Activated CD4-positive, alpha-beta memory T cell treated with anti-CD3 and anti-CD28 coated beads for 36 hours (primary cell): ENCODE data around the gene SND1. TPM values are rescaled to one million over a fixed set of nuclear protein-coding genes. Genes with fewer than 3 reads are reported as not detected.
"Not testable (repeated sequence)": the region's sequence is repeated elsewhere in the genome, so short reads cannot be mapped to it uniquely, and the experiment has no call there.

ENCODE experiments used
- CTCF ChIA-PET: fragments of 350-600 bp; sonication (Branson Sonifier 250); formaldehyde crosslinking; loops from one replicate; lab custom pipeline; 2021; ENCODE audit warnings: antibody characterized with exemption, inconsistent platforms; lab: Charles Lee
- POLR2A ChIA-PET: fragments of 350-600 bp; sonication (Branson Sonifier 250); formaldehyde crosslinking; loops from one replicate; lab custom pipeline; 2021; ENCODE audit warnings: antibody characterized with exemption; lab: Charles Lee
- DNase-seq: peaks from one replicate; pipeline ENCODE4 v3.0.0-alpha.2; 2020
- H3K27ac Mint-ChIP-seq: one replicate; pipeline ENCODE4 v1.8.0; 2021; ENCODE audit warnings: mixed read lengths
- H3K27me3 Mint-ChIP-seq: one replicate; pipeline ENCODE4 v1.8.0; 2021; ENCODE audit warnings: mixed read lengths
- H3K36me3 Mint-ChIP-seq: one replicate; pipeline ENCODE4 v1.8.0; 2021; ENCODE audit warnings: mixed read lengths
- H3K4me1 Mint-ChIP-seq: one replicate; pipeline ENCODE4 v1.8.0; 2021; ENCODE audit warnings: low read depth, mixed read lengths
- H3K4me3 Mint-ChIP-seq: one replicate; pipeline ENCODE4 v1.8.0; 2021; ENCODE audit warnings: mild to moderate bottlenecking, mixed read lengths
- H3K9me3 Mint-ChIP-seq: one replicate; pipeline ENCODE4 v1.8.0; 2021; ENCODE audit warnings: mixed read lengths
- intact Hi-C: fragments of 100-400 bp; cut with micrococcal nuclease; formaldehyde crosslinking; loops from one replicate; pipeline ENCODE4 v1.15.1; 2023
- total RNA-seq, 2 experiments: library from RNA; stranded (reverse); gene quantifications; one replicate each; pipeline ENCODE4 v1.2.3, GENCODE V29; 2021

SND1 gene
- total RNA-seq, 2 experiments from 2014 or later, result 208 to 235 TPM

DNA sequence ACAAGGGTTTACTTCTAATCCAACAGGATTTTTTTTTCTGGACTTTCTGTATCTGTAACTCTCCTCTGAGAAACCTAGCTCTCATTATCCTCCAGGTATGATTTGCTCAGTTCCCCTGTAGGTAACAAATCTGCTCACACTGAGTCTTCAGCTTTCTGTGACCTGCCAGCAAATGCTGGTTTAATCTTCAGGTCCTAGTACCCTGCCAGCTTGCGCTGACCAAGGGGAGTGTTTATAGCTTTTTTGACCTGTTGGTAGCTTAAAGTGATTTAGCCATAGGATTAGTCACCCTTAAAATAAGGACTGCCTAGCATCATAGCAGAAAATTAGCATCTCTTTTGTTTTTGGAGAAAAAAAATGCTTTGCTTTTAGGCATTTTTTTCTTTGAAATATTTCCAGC lies 22.4 kb downstream of the SND1 start:
- intact Hi-C loops, result no loop called here
- ChIA-PET POLR2A (no interaction called here), CTCF (no interaction called here)
- H3K4me3 Mint-ChIP-seq, result no peak overlapping the region
- H3K9me3 Mint-ChIP-seq, result peaks cover 11% of the 10 kb centered on the region
- H3K27me3 Mint-ChIP-seq, result no peaks in the 10 kb centered on the region
- H3K36me3 Mint-ChIP-seq, result peaks cover 57% of the 10 kb centered on the region
- no peak for DNase-seq
- peaks cover 23% of the 10 kb centered on the region for H3K4me1 Mint-ChIP-seq
- H3K27ac Mint-ChIP-seq, result no peak overlapping the region

DNA sequence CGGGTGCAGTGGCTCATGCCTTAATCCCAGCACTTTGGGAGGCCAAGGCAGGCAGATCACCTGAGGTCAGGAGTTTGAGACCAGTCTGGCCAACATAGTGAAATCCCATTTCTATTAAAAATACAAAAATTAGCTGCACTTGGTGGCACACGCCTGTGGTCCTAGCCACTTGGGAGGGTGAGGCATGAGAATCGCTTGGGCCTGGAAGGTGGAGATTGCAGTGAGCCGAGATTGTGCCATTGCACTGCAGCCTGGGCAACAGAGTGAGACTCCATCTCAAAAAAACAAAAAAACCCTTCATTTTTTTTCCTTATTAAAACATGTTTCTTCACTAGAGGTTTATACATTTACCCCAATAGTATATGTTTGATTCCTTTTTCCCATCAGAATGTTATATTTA lies 22.9 kb downstream of the SND1 start:
- CTCF ChIA-PET, DNase-seq, H3K27ac Mint-ChIP-seq, POLR2A ChIA-PET, intact Hi-C loops, H3K4me3 Mint-ChIP-seq, H3K27me3 Mint-ChIP-seq: not testable (repeated sequence)
- H3K4me1 Mint-ChIP-seq, result peaks cover 22% of the 10 kb centered on the region
- H3K9me3 Mint-ChIP-seq, result peaks cover 17% of the 10 kb centered on the region
- H3K36me3 Mint-ChIP-seq, result peaks cover 58% of the 10 kb centered on the region

DNA sequence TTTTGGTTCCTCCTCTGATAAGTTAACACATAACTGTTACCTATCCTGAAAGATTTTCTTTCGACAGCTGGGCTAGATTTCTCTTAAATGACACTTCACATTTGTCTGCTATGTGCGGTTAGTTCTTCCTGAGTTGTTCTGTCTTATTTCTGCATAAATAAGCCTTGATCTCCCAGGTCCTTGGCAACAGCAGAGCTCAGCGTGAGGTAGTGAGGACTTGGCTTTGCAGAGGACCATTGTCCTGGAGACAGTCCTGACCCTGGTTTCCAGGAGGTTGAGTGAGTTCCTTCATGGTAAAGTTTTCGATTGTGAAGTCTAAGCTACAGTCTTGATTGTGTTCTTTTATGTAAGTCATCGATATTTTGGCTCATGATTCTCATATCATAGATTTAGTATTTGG lies 23.7 kb downstream of the SND1 start:
- intact Hi-C loops, result no loop called here
- Mint-ChIP-seq H3K27me3 (no peaks in the 10 kb centered on the region), H3K27ac (no peak overlapping the region), H3K4me3 (no peak overlapping the region), H3K4me1 (peaks cover 24% of the 10 kb centered on the region), H3K36me3 (peaks cover 62% of the 10 kb centered on the region), H3K9me3 (peaks cover 23% of the 10 kb centered on the region)
- DNase-seq, result no peak
- CTCF ChIA-PET, result no interaction called here
- POLR2A ChIA-PET, result no interaction called here

DNA sequence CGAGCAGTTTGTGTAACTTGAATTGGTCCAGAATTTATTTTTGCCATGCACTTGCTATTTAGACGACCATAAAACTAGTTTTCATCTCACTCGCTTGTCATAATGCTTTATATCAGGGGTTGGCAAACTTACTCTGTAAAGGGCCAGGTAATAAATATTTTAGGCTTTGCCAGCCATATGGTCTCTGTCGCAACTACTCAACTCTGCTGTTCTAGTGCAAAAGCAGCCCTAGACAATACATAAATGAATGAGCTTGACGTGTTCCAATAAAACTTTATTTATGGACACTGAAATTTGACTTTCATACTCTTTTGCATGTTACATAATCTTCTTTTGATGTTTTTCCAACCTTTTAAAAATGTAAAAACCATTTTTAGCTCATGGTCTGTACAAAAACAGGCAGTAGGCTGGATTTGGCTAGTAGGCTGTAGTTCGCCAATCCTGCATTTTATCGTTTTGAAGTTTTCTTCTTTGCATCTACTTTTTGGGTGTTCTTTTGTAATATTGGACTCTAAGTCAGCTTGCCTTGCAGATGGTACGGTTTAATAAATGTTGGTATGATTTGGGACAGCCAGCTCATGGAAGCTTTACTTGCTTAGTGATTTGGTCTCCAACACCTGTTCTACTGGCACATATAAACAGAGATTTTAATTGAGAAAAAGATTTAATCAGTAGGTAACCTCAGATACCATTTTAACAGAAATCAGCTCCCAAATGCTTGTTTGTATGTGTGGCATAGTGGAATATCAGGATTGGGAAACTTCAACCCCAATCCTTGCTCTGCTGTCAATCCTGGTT lies 25.6 kb downstream of the SND1 start:
- ChIA-PET CTCF (interaction anchor here (2.0 kb wide), 2 partner anchors 31 to 532 kb away, joined by 7 to 10 read pairs; no protein-coding TSS in a partner anchor), POLR2A (no interaction called here)
- Mint-ChIP-seq H3K27me3 (no peaks in the 10 kb centered on the region), H3K36me3 (peaks cover 62% of the 10 kb centered on the region), H3K9me3 (peaks cover 21% of the 10 kb centered on the region), H3K27ac (no peak overlapping the region), H3K4me1 (peaks cover 36% of the 10 kb centered on the region), H3K4me3 (no peak overlapping the region)
- no peak for DNase-seq
- intact Hi-C loops, result no loop called here

DNA sequence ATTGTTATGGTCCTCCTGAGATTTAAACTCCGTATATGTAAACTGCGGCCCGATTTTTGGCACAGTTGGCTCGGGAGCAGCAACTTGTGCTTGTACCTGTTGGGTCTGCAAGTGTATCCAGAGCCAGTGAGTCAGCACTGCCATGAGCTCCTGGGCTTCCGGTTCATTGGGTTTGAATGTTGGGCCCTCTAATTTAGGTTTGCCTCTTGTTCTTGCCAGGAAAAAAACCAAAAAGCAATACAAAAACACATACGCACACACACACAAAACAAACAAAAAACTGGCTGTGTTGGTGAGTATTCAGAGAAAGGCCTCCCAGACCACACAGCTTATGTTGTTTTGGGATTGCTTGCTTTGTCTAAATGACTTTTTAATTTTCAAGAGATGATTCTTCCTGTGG lies 26.3 kb downstream of the SND1 start:
- POLR2A ChIA-PET, result no interaction called here
- peaks cover 21% of the 10 kb centered on the region for H3K9me3 Mint-ChIP-seq
- H3K36me3 Mint-ChIP-seq, result peaks cover 60% of the 10 kb centered on the region
- intact Hi-C loops, result no loop called here
- peaks cover 43% of the 10 kb centered on the region for H3K4me1 Mint-ChIP-seq
- DNase-seq, result no peak
- no peaks in the 10 kb centered on the region for H3K27me3 Mint-ChIP-seq
- CTCF ChIA-PET, result interaction anchor here (2.0 kb wide), 2 partner anchors 30 to 531 kb away, joined by 7 to 10 read pairs; no protein-coding TSS in a partner anchor
- no peak overlapping the region for H3K4me3 Mint-ChIP-seq
- H3K27ac Mint-ChIP-seq, result peak overlapping the region; percentile 18

DNA sequence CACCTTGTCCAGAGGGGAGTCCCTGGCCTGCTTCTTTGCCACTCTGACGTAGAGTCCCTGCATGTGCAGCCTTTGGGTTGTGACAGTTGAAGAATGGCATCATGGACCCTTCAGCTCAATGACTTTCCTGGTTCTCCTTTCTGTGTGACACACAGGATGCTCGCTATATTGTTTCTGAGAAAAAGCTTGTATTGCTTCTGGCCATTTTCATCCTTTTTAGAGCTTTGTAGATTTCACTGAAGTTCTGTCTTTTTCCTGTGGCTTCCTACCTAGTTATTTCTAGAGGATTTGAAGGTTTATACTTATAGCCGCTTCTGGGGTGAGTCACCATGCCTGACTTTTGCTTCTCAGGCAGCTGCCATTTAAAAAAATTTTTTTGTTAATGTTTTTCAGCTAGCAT lies 27.0 kb downstream of the SND1 start:
- CTCF ChIA-PET, result interaction anchor here (2.0 kb wide), 2 partner anchors 30 to 530 kb away, joined by 7 to 10 read pairs; no protein-coding TSS in a partner anchor
- no peak overlapping the region for H3K4me3 Mint-ChIP-seq
- peaks cover 21% of the 10 kb centered on the region for H3K9me3 Mint-ChIP-seq
- peak; percentile 18 for DNase-seq
- no peaks in the 10 kb centered on the region for H3K27me3 Mint-ChIP-seq
- H3K4me1 Mint-ChIP-seq, result peaks cover 49% of the 10 kb centered on the region
- intact Hi-C loops, result no loop called here
- POLR2A ChIA-PET, result no interaction called here
- H3K27ac Mint-ChIP-seq, result peak overlapping the region; percentile 73
- H3K36me3 Mint-ChIP-seq, result peaks cover 60% of the 10 kb centered on the region

DNA sequence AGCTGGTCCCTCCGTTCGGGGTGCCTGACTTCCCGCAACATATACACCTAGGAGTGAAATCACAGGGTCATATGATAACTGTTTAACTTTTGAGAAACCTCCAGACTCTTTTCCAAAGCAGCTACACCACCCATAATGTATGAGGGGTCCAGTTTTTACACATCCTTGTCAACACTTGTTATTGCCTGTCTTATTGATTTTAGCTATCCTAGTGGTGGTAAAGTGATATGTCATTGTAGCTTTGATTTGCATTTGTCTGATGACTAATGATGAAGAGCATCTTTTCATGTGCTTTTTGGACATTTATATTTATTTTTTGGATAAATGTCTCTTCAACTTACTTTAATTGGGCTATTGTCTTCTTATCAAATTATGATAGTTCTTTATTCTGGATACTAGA lies 29.0 kb downstream of the SND1 start:
- CTCF ChIA-PET, result no interaction called here
- intact Hi-C loops, result no loop called here
- Mint-ChIP-seq H3K4me1 (peaks cover 59% of the 10 kb centered on the region), H3K4me3 (no peak overlapping the region), H3K27me3 (no peaks in the 10 kb centered on the region), H3K36me3 (peaks cover 59% of the 10 kb centered on the region), H3K9me3 (peaks cover 21% of the 10 kb centered on the region), H3K27ac (no peak overlapping the region)
- POLR2A ChIA-PET, result no interaction called here
- no peak for DNase-seq

DNA sequence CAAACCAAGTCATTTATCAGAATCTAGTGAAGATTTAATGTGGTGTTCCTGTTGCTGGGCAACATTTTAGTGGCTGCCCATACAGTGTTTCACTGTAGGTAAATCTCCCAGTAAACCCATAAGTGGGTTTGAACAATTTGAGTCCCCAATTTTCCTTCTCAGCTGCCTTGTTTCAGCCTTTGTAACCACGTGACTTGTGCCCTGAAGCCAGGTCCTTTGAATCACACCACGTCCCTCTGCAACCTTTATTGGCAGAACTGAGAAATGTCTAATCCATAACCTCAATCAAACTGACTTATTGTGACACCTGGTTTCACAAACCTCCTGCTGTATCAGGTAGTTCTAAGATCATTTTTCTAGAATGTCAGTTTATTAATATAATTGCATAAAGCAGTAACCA lies 30.1 kb downstream of the SND1 start:
- intact Hi-C loops, result no loop called here
- Mint-ChIP-seq H3K4me1 (peaks cover 59% of the 10 kb centered on the region), H3K27me3 (no peaks in the 10 kb centered on the region), H3K4me3 (no peak overlapping the region), H3K36me3 (peaks cover 58% of the 10 kb centered on the region), H3K9me3 (peaks cover 21% of the 10 kb centered on the region), H3K27ac (no peak overlapping the region)
- POLR2A ChIA-PET, result no interaction called here
- DNase-seq, result no peak
- CTCF ChIA-PET, result interaction anchor here (1.3 kb wide), 1 partner anchor 26 kb away, joined by 4 read pairs; no protein-coding TSS in a partner anchor

DNA sequence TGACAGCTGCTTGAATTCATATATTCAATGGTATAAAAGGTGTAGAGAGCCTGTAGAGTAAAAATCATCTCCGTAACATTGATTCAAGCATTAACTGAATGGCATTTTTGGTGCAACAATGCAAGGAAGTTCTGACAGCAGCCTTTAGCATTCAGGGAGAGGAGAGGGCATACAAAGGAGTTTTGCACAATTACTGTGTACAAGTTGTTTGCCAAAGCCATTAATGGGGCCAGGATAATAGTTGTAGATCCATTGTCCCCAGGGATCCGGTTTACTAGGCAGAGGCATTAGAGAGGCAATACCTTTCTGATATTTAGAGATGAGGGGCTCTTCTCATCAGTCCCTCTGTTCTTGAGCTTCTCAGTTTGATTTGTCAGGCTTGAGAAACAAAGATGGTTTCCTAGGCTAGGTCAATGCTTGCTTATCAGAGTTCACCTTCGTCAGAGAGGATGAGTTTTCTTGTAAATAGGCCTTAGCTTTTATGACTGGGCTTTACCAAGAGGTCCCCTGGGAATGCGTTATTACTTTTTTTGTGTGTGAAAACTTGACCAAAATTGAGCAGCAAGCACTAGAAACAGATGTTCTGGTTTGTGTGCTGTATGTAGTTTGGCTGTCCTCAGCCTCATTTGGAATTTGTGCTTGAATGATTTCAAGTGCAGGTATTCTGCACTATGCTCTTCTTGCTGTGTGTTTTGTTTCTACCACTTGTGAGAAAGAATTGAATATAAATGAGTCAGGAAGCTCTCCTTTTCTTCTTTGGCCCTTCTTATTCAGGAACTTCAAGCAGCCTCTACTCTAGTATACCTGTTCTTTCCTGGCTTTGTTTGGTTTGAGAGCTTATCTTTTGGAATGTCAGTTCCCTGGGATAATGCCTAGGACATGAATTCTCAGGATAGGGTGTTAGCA lies 32.0 kb downstream of the SND1 start:
- DNase-seq, result no peak
- POLR2A ChIA-PET, result no interaction called here
- Mint-ChIP-seq H3K4me3 (no peak overlapping the region), H3K4me1 (peaks cover 46% of the 10 kb centered on the region), H3K27me3 (no peaks in the 10 kb centered on the region), H3K27ac (no peak overlapping the region), H3K36me3 (peaks cover 47% of the 10 kb centered on the region), H3K9me3 (peaks cover 12% of the 10 kb centered on the region)
- intact Hi-C loops, result no loop called here
- CTCF ChIA-PET, result no interaction called here

DNA sequence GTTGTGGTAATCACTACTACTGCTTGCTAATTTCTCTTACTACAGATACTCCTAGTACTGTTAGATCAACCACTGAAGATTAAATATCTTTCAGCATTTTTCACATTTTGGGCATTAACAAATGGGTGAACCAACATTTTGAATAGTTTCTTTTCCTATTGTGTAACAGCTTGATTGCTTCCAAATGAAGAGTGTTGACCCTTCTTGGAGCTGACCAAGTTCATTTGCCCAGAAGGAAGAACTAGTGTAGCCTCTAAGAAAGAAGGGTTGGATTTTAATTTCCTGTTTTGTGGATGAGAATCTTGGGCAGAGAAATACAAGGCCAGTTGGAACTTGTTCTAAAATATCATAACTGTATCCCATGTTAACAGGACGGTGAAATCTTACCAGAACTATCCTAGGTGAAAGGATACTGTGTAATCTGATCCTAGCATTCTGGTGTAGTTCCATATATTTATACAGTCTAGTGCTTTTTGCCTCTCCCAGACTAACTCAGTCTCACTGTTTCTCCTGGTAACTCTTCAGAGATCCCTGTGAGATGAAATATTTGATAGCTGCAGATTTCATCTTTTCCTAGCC lies 37.3 kb downstream of the SND1 start:
- Mint-ChIP-seq H3K27me3 (no peaks in the 10 kb centered on the region), H3K27ac (no peak overlapping the region), H3K4me1 (peaks cover 20% of the 10 kb centered on the region), H3K36me3 (peaks cover 41% of the 10 kb centered on the region), H3K9me3 (no peaks in the 10 kb centered on the region), H3K4me3 (no peak overlapping the region)
- POLR2A ChIA-PET, result no interaction called here
- intact Hi-C loops, result no loop called here
- DNase-seq, result no peak
- CTCF ChIA-PET, result no interaction called here

DNA sequence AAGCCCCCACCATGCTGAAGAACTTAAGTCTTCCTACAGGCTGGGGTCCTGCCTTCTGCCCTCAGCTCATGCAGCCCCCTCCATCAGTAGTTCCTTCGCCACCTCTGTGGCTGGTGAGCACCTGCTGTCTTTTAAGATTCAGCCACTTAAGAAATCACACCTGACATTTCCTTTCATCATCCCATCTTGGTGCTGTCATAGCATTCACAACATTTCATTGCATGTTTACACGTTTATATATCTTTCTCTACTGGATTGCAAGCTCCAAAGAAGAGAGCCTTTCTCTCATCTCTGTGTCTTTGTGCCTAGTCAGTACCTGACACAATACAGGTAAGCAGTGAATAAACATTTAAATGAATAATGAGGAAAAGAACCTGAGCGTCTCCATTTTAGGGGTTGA lies 38.3 kb downstream of the SND1 start:
- Mint-ChIP-seq H3K36me3 (peaks cover 49% of the 10 kb centered on the region), H3K27me3 (no peaks in the 10 kb centered on the region), H3K9me3 (no peaks in the 10 kb centered on the region), H3K4me1 (peaks cover 14% of the 10 kb centered on the region), H3K4me3 (no peak overlapping the region), H3K27ac (no peak overlapping the region)
- intact Hi-C loops, result no loop called here
- CTCF ChIA-PET, result no interaction called here
- DNase-seq, result no peak
- POLR2A ChIA-PET, result no interaction called here

DNA sequence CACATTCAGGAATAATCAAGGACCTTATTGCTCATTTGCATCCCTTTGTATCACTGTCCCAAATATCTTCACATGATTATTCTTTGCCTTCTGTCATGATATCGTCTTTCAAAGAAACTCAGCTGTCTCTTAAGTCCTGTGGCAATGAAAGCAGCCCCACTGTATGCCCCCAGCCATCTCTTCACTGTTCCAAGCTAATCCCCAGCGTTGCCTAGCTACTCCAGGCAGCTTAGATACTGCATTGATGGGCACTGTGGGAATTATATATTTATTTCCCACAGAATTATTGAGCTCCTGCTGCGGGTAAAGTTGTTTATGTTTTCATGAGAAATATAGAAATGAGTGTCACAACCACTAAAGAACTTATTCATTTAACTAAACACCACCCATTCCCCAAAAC lies 38.8 kb downstream of the SND1 start:
- CTCF ChIA-PET, result no interaction called here
- H3K4me3 Mint-ChIP-seq, result no peak overlapping the region

More for the DNA sequence above, 38.8 kb downstream of the SND1 start:
- H3K27ac Mint-ChIP-seq, result no peak overlapping the region
- DNase-seq, result no peak
- no peaks in the 10 kb centered on the region for H3K9me3 Mint-ChIP-seq
- POLR2A ChIA-PET, result no interaction called here
- H3K27me3 Mint-ChIP-seq, result no peaks in the 10 kb centered on the region
- peaks cover 49% of the 10 kb centered on the region for H3K36me3 Mint-ChIP-seq
- H3K4me1 Mint-ChIP-seq, result peaks cover 12% of the 10 kb centered on the region
- intact Hi-C loops, result no loop called here
